GM12878 (cell line): ENCODE data around the gene LCN1. TPM values are rescaled to one million over a fixed set of nuclear protein-coding genes. Genes with fewer than 3 reads are reported as not detected.

Source experiments
- ATAC-seq: fragments of 200-7000 bp; cut with Tn5 transposase; 3 replicates; pipeline ENCODE4 v1.9.1; 2020; ENCODE audit warnings: mild to moderate bottlenecking, moderate library complexity
- BruUV-seq: library from RNA; stranded (reverse); fragments of 400-500 nt; replicated peaks from 2 replicates; lab custom pipeline; 2021; lab: Mats Ljungman, UMichigan
- CTCF ChIA-PET: fragments of 300-600 bp; sonication (Branson Sonifier 250); formaldehyde crosslinking; extraction: SDS; loops from one replicate; lab custom pipeline; 2021; ENCODE audit warnings: inconsistent platforms; lab: Yijun Ruan, JAX
- POLR2A ChIA-PET: fragments of 350-600 bp; formaldehyde crosslinking; extraction: SDS; loops from one replicate; lab custom pipeline; 2021; ENCODE audit warnings: inconsistent platforms; lab: Charles Lee
- RAD21 ChIA-PET: fragments of 300-600 bp; sonication (Branson Sonifier 250); formaldehyde crosslinking; loops from one replicate; lab custom pipeline; 2023; ENCODE audit warnings: antibody characterized with exemption; ENCODE audit not compliant: unreplicated experiment; lab: Charles Lee
- SMC1A ChIA-PET: fragments of 300-600 bp; sonication (Branson Sonifier 250); formaldehyde crosslinking; loops from one replicate; lab custom pipeline; 2023; ENCODE audit not compliant: unreplicated experiment, uncharacterized antibody; lab: Charles Lee
- DNase-seq: peaks from one replicate; pipeline ENCODE4 v3.0.0-alpha.2; 2011; ENCODE audit warnings: low read depth, low spot score
- FAIRE-seq: peaks from 3 replicates; lab custom pipeline; 2011; peaks lifted over from hg19 to GRCh38; lab: Jason Lieb, UNC
- H2AFZ ChIP-seq: 2 replicates; pipeline ENCODE4 v1.6.0; 2011; ENCODE audit warnings: low read depth, low read length, control low read depth; ENCODE audit not compliant: control insufficient read depth
- H3K27ac ChIP-seq: 2 replicates; pipeline ENCODE4 v1.5.1; 2011; ENCODE audit warnings: control low read depth; ENCODE audit not compliant: control insufficient read depth, insufficient read depth
- H3K27me3 ChIP-seq, 2 experiments: replicated peaks in 1 of 2; 2 replicates each; pipeline versions ENCODE4 v1.6.0 to v1.6.1; 2011; ENCODE audit warnings: low read length in 1 of 2; ENCODE audit not compliant: control insufficient read depth in 2 of 2, insufficient read depth in 2 of 2
- H3K36me3 ChIP-seq, 2 experiments: 2 replicates each; pipeline ENCODE4 v1.5.1; 2011; ENCODE audit warnings: low read length in 1 of 2; ENCODE audit not compliant: control insufficient read depth in 2 of 2, insufficient read depth in 2 of 2
- H3K4me1 ChIP-seq: 2 replicates; pipeline ENCODE4 v1.6.1; 2011; ENCODE audit warnings: mild to moderate bottlenecking, low read length, moderate library complexity, mixed read lengths; ENCODE audit not compliant: control insufficient read depth, insufficient read depth
- H3K4me2 ChIP-seq: 2 replicates; pipeline ENCODE4 v1.6.0; 2011; ENCODE audit warnings: control low read depth; ENCODE audit not compliant: control insufficient read depth, insufficient read depth
- H3K4me3 ChIP-seq: fragments of 200-600 bp; sonication (generic); 2 replicates; pipeline ENCODE4 v1.5.1; 2016
- H3K79me2 ChIP-seq: 2 replicates; pipeline ENCODE4 v1.6.0; 2011; ENCODE audit warnings: low read length; ENCODE audit not compliant: control insufficient read depth, insufficient read depth
- H3K9ac ChIP-seq: 2 replicates; pipeline ENCODE4 v1.8.0; 2011; ENCODE audit warnings: low read length, control low read depth, mixed read lengths; ENCODE audit not compliant: control insufficient read depth, insufficient read depth
- H3K9me3 ChIP-seq: replicated peaks from 3 replicates; pipeline ENCODE4 v1.5.1; 2011; ENCODE audit warnings: mild to moderate bottlenecking, low read length; ENCODE audit not compliant: control insufficient read depth, insufficient read depth
- H4K20me1 ChIP-seq: 2 replicates; pipeline ENCODE4 v1.6.0; 2011; ENCODE audit not compliant: control insufficient read depth, insufficient read depth
- BMI1 ChIP-seq: fragments of 450-650 bp; IDR thresholded peaks from 2 replicates; pipeline ENCODE4 v1.6.1; 2016; ENCODE audit warnings: mild to moderate bottlenecking, moderate library complexity, borderline replicate concordance
- BRCA1 ChIP-seq: IDR thresholded peaks from 2 replicates; pipeline ENCODE4 v1.6.1; 2011; ENCODE audit warnings: low read depth, low read length, improper control_type of control experiment
- GABPA ChIP-seq: IDR thresholded peaks from 2 replicates; pipeline ENCODE4 v1.6.1; 2014; ENCODE audit warnings: antibody characterized with exemption, low read depth, mild to moderate bottlenecking, inconsistent platforms
- HSF1 ChIP-seq: fragments of 150-350 bp; IDR thresholded peaks from 2 replicates; pipeline ENCODE4 v1.6.1; 2014; ENCODE audit warnings: mild to moderate bottlenecking, low read depth, low read length
- NFIC ChIP-seq: IDR thresholded peaks from 2 replicates; pipeline ENCODE4 v1.6.1; 2012; ENCODE audit warnings: low read depth, mild to moderate bottlenecking, inconsistent platforms, low read length, moderate library complexity
- WGBS: methylation state at CpG from one replicate; pipeline ENCODE4 v1.1.6; 2016; ENCODE audit warnings: low lambda C conversion rate; ENCODE audit not compliant: insufficient replicate concordance, insufficient coverage; ENCODE audit errors: missing lambda C conversion rate; 5-methylcytosine and 5-hydroxymethylcytosine counted together
- in situ Hi-C: fragments of 300-500 bp; cut with MboI; formaldehyde crosslinking; loops from 9 replicates; pipeline ENCODE4 v1.14.3; 2018; ENCODE audit warnings: mixed read lengths
- intact Hi-C: fragments of 100-400 bp; cut with micrococcal nuclease; formaldehyde crosslinking; loops from one replicate; pipeline ENCODE4 v1.14.2; 2022; ENCODE audit not compliant: unreplicated experiment
- polyA plus RNA-seq, 11 experiments: library from polyadenylated mRNA; depleted of rRNA in 4 of 11; unstranded in 6 of 11; stranded (reverse) in 5 of 11; fragments of >200 nt; fragmentation: Nextera tagmentation in 4 of 11; fragmentation: Illumina TruSeq in 1 of 11; extraction: Ambion mirVana in 4 of 11; extraction: Trizol in 1 of 11; gene quantifications; 1 replicate in 1 of 11; 2 replicates in 10 of 11; pipeline versions ENCODE4 v1.2.1 to v1.2.3, GENCODE V29; 2011 to 2016; ENCODE audit warnings: inconsistent platforms in 2 of 11, missing spikeins in 2 of 11, low read depth in 1 of 11
- total RNA-seq, 4 experiments: library from RNA; depleted of rRNA in 3 of 4; stranded (reverse); fragments of >200 nt in 3 of 4; fragmentation: Illumina TruSeq in 1 of 4; extraction: Trizol in 1 of 4; gene quantifications; 2 replicates each; pipeline versions ENCODE4 v1.2.1 to v1.2.3, GENCODE V29; 2013 to 2021
- TF ChIP-seq, protein P1 (sequence below): fragments of 450-650 bp; conservative IDR thresholded peaks from 2 replicates; pipeline ENCODE4 v1.6.1; 2017; ENCODE audit warnings: mild to moderate bottlenecking, moderate library complexity

The LCN1 gene
- total and polyA plus RNA-seq, 10 of the 15 experiments (the other 5 are each of a cell fraction or from before 2014, with no cell fraction given) = not detected

DNA sequence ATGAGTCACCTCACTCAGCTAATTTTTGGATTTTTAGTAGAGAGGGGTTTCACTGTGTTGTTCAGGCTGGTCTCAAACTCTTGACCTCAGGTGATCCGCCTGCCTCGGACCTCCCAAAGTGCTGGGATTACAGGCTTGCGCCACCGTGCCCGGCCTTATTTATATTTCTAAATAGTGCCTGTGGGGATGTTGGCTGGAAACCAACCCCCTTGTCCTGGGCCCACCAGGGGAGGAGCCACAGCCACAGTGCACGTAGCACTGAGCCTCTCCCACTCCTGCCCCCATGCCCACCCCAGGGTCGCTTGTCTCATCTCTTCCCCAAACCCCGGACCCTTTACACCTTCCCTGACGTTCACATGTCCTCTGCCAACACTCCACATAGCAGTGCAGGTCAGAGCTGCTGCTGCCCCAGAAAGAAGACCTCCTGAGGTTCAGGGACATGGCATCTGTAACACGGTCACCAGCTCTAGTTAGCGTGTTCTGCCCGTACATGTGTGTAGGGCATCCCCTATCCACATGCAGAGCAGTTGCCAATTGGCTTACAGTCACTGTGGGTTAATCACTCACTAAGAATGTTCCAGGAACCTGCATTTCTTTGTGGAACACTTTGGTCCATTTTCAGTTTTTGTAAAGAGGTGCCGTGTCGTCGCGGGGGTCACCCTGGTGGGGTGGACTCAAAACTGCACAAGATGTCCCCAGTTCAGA, 30.9 kb upstream of the LCN1 start:
- H3K27me3 ChIP-seq = no peaks in the 10 kb centered on the region
- H4K20me1 ChIP-seq = no peaks in the 10 kb centered on the region
- 72% methylated on average over 16 of the region's 16 CpGs for WGBS
- ChIA-PET CTCF (interaction anchor here (1.5 kb wide), 1 partner anchor 14 kb away, joined by 5 read pairs; no protein-coding TSS in a partner anchor), SMC1A (interaction anchor here (0.6 kb wide), 1 partner anchor 9 kb away, joined by 3 read pairs; no protein-coding TSS in a partner anchor), POLR2A (no interaction called here), RAD21 (no interaction called here)
- no peak overlapping the region for H3K4me2 ChIP-seq
- in situ Hi-C loops (no loop called here), intact Hi-C loops (no loop called here)
- H3K9ac ChIP-seq = no peak overlapping the region
- H3K4me3 ChIP-seq = no peak overlapping the region
- DNase-seq = no peak
- H3K36me3 ChIP-seq = no peaks in the 10 kb centered on the region
- no TSS peak for BruUV-seq
- FAIRE-seq = no peak
- no peak for ATAC-seq
- no peaks in the 10 kb centered on the region for H3K79me2 ChIP-seq
- TF ChIP-seq BRCA1 (no peak), NFIC (no peak)
- no peak overlapping the region for H3K27ac ChIP-seq
- H3K9me3 ChIP-seq = no peaks in the 10 kb centered on the region
- no peak overlapping the region for H2AFZ ChIP-seq
- H3K4me1 ChIP-seq = no peaks in the 10 kb centered on the region

- no peak overlapping the region for H2AFZ ChIP-seq
- BruUV-seq = no TSS peak
- H3K36me3 ChIP-seq = no peaks in the 10 kb centered on the region
- FAIRE-seq (no peak), ATAC-seq (no peak), DNase-seq (no peak)
- WGBS = 74% methylated on average over 15 of the region's 18 CpGs
- no peak overlapping the region for H3K4me3 ChIP-seq
- H3K27me3 ChIP-seq = no peaks in the 10 kb centered on the region
- RAD21 ChIA-PET = no interaction called here
- no peak overlapping the region for H3K27ac ChIP-seq
- in situ Hi-C loops = no loop called here
- TF ChIP-seq HSF1 = no peak
- no peak for TF ChIP-seq GABPA
- TF ChIP-seq, protein P1, sequence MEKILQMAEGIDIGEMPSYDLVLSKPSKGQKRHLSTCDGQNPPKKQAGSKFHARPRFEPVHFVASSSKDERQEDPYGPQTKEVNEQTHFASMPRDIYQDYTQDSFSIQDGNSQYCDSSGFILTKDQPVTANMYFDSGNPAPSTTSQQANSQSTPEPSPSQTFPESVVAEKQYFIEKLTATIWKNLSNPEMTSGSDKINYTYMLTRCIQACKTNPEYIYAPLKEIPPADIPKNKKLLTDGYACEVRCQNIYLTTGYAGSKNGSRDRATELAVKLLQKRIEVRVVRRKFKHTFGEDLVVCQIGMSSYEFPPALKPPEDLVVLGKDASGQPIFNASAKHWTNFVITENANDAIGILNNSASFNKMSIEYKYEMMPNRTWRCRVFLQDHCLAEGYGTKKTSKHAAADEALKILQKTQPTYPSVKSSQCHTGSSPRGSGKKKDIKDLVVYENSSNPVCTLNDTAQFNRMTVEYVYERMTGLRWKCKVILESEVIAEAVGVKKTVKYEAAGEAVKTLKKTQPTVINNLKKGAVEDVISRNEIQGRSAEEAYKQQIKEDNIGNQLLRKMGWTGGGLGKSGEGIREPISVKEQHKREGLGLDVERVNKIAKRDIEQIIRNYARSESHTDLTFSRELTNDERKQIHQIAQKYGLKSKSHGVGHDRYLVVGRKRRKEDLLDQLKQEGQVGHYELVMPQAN = no peak
- no peak for TF ChIP-seq BMI1
- SMC1A ChIA-PET = no interaction called here
- CTCF ChIA-PET = interaction anchor here (1.5 kb wide), 1 partner anchor 14 kb away, joined by 5 read pairs; no protein-coding TSS in a partner anchor
- H3K9ac ChIP-seq = no peak overlapping the region
- H4K20me1 ChIP-seq = no peaks in the 10 kb centered on the region
- intact Hi-C loops = no loop called here
- H3K9me3 ChIP-seq = no peaks in the 10 kb centered on the region
- H3K4me1 ChIP-seq = no peaks in the 10 kb centered on the region
- no peaks in the 10 kb centered on the region for H3K79me2 ChIP-seq
- POLR2A ChIA-PET = no interaction called here
- H3K4me2 ChIP-seq = no peak overlapping the region
These were observed 30.2 kb upstream of the LCN1 start for GRCh38 chr9:135490980-135491464.
